NCI-H2196 (cell line): ENCODE results near the gene PIGL.
"Not testable (repeated sequence)": the region's sequence is repeated elsewhere in the genome, so short reads cannot be mapped to it uniquely, and the experiment has no call there.

Experiments
- DNase-seq: peaks from one replicate; lab custom pipeline; 2025; ENCODE audit not compliant: unreplicated experiment; lab: John Stamatoyannopoulos, UW

PIGL gene

DNA sequence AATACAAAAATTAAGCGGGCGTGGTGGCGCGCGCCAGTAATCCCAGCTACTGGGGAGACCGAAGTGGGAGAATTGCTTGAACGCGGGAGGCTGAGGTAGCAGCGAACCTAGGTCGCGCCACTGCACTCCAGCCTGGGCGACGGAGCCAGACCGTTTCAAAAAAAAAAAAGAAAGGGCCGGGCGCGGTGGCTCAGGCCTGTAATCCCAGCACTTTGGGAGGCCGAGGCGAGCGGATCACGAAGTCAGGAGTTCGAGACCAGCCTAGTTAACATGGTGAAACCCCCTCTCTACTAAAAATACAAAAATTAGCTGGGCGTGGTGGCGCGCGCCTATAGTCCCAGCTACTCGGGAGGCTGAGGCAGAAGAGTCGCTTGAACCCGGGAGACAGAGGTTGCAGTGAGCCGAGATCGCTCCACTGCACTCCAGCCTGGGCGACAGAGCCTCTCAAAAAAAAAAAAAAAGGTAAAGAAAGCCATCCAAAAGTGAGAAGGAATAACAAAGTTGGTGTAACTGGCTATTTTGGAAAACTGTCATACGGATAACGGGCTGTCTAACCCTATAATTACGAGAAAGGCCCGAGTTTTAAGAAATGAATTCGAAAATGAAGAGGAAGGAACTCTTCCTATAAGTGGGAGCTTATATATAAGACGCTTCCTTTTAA lies 539 bp upstream of the PIGL start:
- not testable (repeated sequence) for DNase-seq

DNA sequence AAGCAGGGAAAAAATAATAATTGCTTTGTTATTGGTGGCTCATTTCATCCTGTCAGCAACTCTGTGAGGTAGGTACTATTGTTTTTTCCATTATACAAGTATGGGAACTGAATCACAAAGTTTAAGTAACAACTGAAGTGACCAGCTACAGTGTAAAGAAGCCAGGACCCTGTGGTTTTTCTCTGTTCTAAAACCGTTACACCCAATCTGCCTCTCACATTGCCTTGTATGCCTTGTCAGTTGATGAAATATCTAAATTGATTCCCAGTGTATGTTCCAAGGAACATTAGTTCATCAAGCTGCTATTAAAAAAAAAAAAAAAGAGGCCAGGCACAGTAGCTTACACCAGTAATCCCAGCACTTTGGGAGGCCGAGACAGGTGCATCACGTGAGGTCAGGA lies 5.4 kb downstream of the PIGL start:
- DNase-seq, result no peak

DNA sequence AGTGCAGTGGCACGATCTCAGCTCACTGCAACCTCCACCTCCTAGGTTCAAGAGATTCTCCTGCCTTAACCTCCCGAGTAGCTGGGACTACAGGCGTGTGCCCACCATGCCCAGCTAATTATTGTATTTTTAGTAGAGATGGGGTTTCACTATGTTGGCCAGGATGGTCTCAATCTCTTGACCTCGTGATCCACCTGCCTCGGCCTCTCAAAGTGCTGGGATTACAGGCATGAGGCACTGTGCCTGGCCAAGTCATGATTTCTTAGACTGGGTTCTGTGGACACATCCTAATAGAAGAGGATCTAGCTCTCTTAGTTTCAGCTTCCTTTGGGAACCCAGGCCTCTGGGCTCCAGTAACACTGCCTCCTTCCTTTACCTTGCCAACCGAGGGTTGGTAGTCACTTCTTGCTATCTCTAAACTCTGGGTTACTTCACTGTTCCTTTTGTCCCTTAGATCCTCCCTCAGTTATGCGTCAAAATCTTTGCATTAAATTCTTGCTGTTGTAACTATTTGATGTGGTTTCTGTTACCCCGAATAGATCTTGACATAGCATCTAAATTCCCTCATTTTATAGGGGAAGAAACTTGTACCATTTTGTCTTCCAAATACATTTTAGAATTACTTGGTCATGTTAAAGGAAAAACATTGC lies 13.0 kb downstream of the PIGL start:
- DNase-seq, result not testable (repeated sequence)

DNA sequence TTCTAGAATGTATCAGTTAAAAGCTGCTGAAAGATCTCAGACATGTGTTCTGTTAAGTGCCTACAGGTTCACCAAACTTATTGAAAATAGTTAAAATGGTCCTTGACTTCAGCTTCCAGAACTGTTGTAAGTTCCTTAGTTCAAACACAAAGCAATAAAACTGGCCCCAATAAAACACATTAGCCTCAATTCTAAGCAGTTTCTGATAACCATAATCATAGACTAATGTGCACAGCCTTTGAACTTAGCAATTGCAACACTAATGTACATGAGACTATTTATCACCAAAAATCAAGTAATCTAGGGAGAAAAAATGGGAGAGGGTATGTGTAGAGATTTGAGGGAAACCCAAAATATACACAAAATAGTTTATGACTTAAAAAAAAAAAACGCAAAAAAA lies 15.4 kb downstream of the PIGL start:
- DNase-seq, result no peak

DNA sequence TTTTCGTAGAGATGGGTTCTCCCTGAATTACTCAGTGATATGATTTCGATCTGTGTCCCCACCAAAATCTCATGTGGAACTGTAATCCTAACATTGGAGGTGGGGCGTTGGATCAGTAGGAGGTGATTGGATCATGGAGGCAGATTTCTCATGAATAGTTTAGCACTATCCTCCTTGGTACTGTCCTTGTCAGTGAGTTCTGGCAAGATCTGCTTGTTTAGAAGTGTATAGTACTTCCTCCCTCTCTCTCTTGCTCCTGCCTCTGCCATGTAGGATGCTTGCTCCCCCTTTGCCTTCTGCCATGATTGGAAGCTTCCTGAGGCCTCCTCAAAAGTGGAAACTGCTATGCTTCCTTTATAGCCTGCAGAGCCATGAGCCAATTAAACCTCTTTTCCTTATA lies 22.9 kb downstream of the PIGL start:
- DNase-seq, result no peak

DNA sequence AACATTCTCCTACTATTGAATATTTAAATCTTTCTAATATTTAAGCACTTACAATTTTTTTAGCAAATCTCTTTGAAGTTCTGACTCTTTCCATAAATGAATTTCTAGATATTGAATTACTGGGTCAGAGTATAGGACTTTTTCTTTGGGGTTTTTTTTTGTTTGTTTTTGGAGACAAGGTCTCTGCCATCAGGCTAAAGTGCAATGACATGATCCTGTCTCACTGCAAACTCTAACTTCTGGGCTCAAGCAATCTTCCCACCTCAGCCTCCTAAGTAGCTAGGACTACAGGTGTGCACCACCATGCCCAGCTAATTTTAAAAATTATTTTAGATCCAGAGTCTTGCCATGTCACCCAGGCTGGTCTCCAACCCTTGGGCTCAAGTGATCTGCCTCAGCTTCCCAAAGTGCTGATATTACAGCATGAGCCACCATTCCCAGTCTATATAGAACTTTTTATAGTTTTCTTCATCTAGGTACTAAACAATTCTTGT lies 24.9 kb downstream of the PIGL start:
- DNase-seq, result no peak

DNA sequence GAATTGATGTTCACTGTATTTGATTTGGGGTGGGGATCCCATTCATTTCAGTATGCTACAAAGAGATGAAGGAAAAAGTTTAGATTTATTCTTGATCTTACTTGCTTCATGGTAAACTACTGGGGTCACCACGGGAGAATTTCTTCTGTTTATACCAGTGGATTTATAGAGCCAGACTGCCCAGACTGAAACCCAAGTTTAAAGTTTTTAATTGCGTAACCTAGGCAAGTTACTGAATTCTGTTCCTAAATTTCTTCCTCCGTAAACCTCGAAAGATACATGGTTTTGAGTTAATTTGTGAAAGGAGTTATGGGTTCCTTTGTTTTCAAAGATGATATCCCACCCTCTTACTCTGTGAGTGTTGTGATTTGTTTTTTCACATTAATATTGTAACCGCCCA lies 26.4 kb downstream of the PIGL start:
- DNase-seq, result no peak

DNA sequence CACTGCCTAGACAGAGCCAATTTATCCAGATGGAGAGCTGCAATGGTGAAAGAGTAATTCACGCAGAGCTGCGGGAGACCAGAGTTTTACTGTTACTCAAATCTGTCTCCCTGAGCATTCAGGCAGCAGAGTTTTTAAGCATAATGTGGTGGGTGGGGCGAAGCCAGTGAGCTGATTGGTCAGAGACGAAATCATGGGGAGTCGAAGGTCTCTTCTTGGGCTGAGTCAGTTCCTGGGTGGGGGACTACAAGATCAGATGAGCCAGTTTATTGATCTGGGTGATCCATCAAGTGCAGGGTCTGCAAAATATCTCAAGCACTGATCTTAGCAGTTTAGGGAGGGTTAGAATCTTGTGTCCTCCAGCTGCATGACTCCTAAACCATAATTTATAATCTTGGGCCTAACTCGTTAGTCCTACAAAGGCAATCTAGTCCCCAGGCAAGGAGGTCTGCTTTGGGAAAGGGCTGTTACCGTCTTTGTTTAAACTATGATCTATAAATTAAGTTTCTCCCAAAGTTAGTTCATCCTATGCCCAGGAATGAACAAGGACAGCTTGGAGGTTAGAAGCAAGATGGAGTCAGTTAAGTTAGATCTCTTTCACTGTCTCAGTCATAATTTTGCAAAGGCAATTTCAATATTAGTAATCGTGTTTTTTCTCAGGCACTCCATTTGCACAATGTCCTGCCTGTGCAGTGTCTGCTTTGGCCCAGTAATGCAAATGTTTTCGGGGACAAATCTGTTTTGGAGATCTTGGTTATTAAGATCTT lies 27.0 kb downstream of the PIGL start:
- no peak for DNase-seq

DNA sequence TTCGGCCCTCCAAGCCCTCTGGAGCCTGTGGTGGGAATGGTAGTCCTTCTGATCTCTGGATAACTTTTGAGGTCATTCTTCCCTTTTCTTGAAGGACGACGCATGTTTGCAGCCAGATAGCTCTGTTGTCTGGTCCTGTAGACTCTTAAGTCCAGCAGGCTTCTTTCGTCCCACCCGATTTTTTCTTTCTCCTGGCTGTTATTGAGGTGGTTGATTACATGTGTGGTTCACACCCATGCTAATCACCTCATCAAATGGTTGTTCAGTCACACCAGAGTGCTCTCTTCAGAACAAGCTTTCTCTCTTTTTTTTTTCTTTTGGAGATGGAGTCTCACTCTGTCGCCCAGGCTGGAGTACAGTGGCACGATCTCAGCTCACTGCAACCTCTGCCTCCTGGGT lies 30.6 kb downstream of the PIGL start:
- no peak for DNase-seq

DNA sequence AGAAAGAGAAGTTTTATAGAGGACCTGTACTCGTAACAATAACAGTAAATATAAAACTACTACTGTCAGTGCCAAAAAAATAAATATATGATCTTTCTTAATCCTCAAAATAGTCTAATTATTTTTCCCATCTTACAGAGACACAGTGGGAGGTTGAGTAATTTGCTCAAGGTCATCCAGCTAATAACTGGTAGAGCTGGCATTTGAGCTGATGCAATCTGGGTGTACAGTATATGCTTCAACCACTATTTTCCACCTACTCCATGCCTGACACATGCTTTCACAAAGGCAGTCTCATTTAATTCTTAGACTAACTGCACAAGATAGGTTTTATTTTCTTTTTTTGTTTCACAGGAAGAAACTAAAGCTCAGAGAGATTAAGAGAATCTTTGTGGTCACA lies 33.6 kb downstream of the PIGL start:
- DNase-seq, result no peak

DNA sequence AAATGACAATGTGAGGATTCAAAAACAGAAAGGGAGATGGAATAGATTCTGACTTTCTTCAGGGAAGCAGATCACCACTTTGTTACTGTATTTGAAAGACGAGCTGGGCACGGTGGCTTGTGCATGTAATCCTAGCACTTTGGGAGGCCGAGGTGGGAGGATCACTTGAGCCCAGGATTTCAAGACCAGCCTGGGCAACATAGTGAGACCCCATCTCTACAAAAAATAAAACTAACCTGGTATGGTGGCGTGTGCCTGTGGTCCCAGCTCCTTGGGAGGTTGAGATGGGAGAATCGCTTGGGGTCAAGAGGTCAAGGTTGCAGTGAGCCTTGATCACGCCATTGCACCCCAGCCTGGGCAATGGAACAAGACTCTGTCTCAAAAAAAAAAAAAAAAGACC lies 34.0 kb downstream of the PIGL start:
- no peak for DNase-seq

DNA sequence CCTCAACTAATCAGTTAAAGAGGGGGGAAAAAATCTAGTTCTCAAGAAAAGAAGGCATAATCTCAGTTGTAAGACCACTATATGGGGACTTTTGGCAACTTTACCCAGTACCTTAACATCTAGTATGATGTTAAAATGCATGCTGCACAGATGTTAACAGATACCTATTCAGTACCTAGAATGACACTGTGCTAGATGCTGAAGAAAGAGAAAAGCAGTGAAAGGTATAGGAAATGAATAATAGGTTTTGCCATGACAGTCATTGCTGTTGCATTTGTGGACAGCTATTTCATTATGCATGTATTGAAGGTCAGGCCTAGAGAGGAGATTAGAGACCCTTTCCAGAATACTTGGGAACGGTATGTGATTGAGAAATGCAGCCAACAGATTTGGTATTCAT lies 34.5 kb downstream of the PIGL start:
- DNase-seq, result no peak

DNA sequence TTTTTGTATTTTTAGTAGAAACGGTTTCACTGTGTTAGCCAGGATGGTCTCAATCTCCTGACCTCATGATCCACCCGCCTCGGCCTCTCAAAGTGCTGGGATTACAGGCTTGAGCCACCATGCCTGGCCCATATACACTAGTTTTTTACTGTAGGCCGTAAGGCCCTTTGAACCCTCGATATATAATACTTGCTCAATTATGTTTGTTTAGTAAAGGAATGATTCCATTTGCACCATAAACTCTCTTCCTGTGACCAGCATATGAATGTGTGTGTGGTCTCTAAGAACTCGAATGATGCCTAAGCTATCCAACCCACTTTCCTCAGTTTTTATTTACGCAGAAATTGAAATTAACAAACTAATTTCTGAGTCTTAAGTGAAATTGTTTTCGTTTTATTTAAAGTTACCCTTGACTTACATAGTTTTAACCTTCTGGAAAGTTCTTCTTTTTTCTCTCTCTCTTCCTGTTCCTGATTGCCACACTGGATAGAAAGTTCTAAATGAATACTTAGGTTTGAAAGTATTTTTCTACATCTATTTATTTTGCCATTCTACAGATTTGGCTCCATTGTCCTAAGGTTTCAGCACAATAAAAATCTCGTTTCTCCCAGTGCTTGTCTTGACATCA lies 37.9 kb downstream of the PIGL start:
- no peak for DNase-seq

DNA sequence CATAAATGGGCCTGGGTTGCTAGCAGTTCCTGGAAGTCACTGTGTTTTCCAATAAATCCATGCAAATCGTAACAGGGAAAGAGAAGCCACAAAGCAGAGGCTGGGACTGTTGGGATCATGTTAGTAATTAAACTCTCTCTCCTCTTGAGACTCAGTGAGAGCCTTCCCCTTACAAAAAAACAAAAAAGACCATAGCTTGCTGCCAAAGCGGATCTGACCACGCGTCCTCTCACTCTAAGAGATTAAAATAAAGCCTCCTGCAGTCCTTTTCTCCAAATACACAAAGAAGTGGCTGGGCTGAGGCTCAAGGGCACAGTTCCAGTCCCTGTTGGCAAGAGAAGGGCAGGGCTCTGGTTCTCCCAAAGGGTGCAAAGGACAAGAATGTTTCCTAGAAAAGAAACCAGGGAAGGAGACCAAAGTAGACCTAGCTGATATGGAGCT lies 38.5 kb downstream of the PIGL start:
- peak; percentile 2 for DNase-seq

DNA sequence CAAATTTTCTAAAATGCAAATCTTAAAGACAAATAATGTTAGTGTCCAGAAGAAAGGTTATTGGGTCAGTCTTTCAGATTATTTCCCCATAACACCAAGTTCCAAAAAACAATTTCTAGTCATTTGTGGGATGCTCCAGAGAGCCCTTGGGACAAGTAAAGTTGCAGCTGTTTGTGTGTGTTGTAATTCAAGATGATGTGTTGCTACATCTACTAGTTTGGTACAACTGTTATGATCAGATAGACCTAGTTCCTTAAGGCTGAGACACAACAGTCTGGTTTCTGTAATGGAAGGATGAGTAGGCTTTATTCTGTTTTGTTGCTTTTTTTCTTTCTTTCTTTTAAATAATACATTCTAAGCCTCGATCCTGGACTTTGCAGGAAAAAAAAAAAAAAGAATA lies 41.9 kb downstream of the PIGL start:
- DNase-seq, result no peak

DNA sequence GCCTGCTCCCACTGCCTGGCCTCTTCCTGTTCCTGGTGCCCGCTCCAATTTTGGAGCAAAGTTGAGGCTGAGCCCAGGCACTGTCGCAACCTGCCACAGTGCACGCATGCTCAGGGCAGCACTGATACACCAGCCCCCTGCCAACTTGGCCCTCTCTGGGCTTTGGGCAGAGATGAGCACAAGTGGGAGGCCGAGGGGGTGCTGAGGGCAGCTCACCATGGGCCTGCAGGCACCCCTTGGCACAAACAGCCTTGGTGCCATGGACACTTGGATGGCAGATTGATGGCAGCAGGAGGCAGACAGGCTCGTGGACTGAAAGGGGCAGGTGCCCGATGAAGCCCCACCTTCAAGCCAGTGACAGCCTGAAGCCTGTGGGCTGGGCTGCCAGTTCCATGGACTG lies 42.9 kb downstream of the PIGL start:
- DNase-seq, result no peak

DNA sequence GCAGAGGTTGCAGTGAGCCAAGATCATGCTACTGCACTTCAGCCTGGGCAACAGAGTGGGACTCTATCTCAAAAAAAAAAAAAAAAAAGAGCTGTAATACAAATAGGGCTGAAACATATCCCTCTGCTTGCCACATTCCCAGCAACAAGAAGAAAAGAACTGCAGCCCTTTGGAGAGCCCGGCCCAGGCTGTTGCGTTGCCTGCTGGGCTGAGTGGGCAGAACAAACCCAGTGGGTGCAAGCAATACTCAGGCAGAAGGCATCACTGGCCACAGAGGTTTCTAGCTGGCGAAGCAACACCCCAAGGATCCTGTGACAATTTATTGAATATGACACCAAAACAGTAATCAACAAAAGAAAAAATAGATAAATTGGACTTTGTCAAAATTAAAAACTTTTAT lies 44.0 kb downstream of the PIGL start:
- DNase-seq, result no peak

DNA sequence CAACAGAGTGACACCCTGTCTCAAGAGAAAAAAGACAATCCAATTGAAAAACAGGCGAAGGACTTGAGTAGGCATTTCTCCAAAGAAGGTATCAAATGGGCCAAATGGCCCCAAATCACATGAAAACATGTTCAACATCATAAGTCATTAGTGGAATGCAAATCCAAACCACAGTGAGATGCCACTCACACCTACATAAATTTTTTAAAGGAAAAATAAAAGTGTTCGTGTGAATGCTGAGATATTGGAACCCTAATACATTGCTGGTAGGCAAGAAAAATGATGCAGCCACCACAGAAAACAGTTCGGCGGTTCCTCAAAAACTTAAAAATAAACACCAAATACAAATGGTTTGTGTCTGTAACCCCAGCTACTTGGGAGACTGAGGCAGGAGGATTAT lies 45.2 kb downstream of the PIGL start:
- DNase-seq, result no peak

DNA sequence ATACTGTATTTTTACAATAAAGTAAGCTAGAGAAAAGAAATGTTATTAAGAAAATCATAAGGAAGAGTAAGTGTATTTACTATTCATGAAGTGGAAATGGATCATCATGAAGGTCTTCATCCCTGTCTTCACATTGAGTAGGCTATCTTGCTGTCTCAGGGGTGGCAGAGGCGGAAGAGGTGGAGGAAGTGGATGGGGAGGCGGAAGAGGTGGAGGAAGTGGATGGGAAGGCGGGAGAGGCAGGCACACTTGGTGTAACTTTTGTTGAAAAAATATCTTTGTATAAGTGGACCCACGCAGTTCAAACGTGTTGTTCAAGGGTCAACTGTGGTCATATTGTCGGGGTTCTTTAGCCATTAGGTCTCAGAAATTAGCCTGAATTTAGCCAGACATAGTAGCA lies 50.2 kb downstream of the PIGL start:
- DNase-seq, result no peak

DNA sequence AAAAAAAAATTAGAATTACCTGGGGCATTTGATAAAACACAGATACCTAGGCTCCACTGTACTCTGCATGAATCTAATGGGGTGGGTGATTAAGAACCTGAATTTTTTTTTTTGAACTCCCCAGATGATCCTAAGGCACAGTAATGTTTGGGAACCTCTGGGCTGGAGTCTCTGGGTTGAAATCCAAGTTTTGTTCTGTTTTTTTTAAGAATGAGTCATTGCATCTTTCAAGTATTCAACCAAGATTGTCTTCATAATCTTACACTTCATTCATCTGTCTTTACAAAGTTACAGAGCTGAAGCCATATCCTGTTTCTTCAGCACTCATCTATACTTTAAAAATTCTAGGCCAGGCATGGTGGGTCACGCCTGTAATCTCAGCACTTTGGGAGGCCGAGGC lies 52.6 kb downstream of the PIGL start:
- DNase-seq, result no peak

DNA sequence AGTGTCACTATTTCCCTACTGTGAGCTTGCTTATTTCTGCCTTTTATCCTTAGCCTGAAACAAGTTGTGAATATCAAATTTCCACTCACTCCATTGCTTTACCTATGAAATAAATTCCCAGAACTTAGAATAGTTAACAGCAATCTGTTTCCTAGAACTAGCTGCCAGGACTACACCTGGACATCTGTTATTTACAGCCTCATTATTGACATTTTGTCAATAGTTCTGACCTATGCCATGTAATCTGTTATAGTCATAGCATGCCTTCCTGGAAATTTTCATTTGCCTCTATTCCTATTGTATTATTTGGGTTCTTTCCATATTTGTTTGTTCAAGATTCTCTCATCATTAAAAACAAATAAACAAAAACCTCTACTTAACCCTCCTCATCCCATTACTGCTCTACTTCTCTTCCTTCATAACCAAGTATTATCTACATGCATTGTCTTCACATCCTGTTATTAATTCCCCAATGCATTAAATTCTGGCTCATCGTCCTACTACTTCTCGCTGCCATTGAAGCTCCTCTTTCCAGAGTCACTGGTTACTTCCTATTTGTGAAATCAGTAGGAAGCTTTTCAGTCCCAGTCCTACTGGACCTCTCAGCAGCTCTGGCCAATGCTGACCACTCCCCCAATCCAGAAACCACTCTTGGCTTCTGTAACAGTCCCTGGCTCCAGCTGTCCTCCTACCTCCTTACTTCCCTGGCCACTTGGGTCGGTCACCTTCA lies 55.3 kb downstream of the PIGL start:
- DNase-seq, result no peak
